ENCODE measurements around the gene MAGEB10.
"Not testable (repeated sequence)": the region's sequence is repeated elsewhere in the genome, so short reads cannot be mapped to it uniquely, and the experiment has no call there.

MAGEB10 gene

GRCh38 chrX:27807690-27808089 is at the start of gene MAGEB10:
TSS of gene MAGEB10 (plus strand) at chrX:27807990. CDS start at chrX:27821307, 13,317 bp downstream.
- no peak for DNase-seq

- DNase-seq, result no peak
Observed at GRCh38 chrX:27765718-27766117, 42.1 kb upstream of the MAGEB10 start.

GRCh38 chrX:27767387-27767786 is 40.4 kb upstream of the MAGEB10 start:
- no peak for DNase-seq

GRCh38 chrX:27775984-27776383 is 31.8 kb upstream of the MAGEB10 start:
- DNase-seq, result no peak

GRCh38 chrX:27796640-27797257 is 11.0 kb upstream of the MAGEB10 start:
- no peak for DNase-seq

GRCh38 chrX:27797575-27797974 is 10.2 kb upstream of the MAGEB10 start:
- no peak for DNase-seq

GRCh38 chrX:27808226-27808625 is 436 bp downstream of the MAGEB10 start:
- no peak for DNase-seq

- not testable (repeated sequence) for DNase-seq
Observed at GRCh38 chrX:27808991-27809859, 1.4 kb downstream of the MAGEB10 start.

- no peak for DNase-seq
Observed at GRCh38 chrX:27815209-27815608, 7.4 kb downstream of the MAGEB10 start.

- no peak for DNase-seq
Observed at GRCh38 chrX:27823812-27824211, 16.0 kb downstream of the MAGEB10 start.

GRCh38 chrX:27838185-27838584 is 30.4 kb downstream of the MAGEB10 start:
- no peak for DNase-seq

- no peak for DNase-seq
Observed at GRCh38 chrX:27840881-27841280, 33.1 kb downstream of the MAGEB10 start.

GRCh38 chrX:27842859-27843258 is 35.1 kb downstream of the MAGEB10 start:
- DNase-seq, result no peak

- no peak for DNase-seq
Observed at GRCh38 chrX:27860337-27860736, 52.5 kb downstream of the MAGEB10 start.

- DNase-seq, result no peak
Observed at GRCh38 chrX:27863809-27864208, 56.0 kb downstream of the MAGEB10 start.

All from CD4-positive, alpha-beta T cell treated with Interleukin-12 subunit alpha and Interleukin-12 subunit beta, for 1 hour (primary cell).